ENCODE results near the gene RNMT.
"Not testable (repeated sequence)": the region's sequence is repeated elsewhere in the genome, so short reads cannot be mapped to it uniquely, and the experiment has no call there.

Gene RNMT

GRCh38 chr18:13726232-13726971 is at the start of gene RNMT, which contains the start of gene FAM210A:
RNMT (plus strand) TSS chr18:13726673; CDS start chr18:13731518, 4,845 bp downstream.
FAM210A (minus strand) TSS chr18:13726558; CDS start chr18:13682077, 44,481 bp downstream.
- peak; percentile 86 for DNase-seq (ENCODE audit: low spot score)

- not testable (repeated sequence) for DNase-seq (ENCODE audit: low spot score)
Observed at GRCh38 chr18:13677350-13677749, 49.1 kb upstream of the RNMT start.

GRCh38 chr18:13680612-13681011 is 45.9 kb upstream of the RNMT start:
- peak; percentile 40 for DNase-seq (ENCODE audit: low spot score)

GRCh38 chr18:13681701-13682100 is 44.8 kb upstream of the RNMT start:
- DNase-seq (ENCODE audit: low spot score) = no peak

- no peak for DNase-seq (ENCODE audit: low spot score)
Observed at GRCh38 chr18:13684546-13684945, 41.9 kb upstream of the RNMT start.

GRCh38 chr18:13688191-13689136 is 38.0 kb upstream of the RNMT start:
- DNase-seq (ENCODE audit: low spot score) = no peak

GRCh38 chr18:13690060-13690459 is 36.4 kb upstream of the RNMT start:
- DNase-seq (ENCODE audit: low spot score) = not testable (repeated sequence)

- not testable (repeated sequence) for DNase-seq (ENCODE audit: low spot score)
Observed at GRCh38 chr18:13695337-13695736, 31.1 kb upstream of the RNMT start.

- no peak for DNase-seq (ENCODE audit: low spot score)
Observed at GRCh38 chr18:13696961-13697360, 29.5 kb upstream of the RNMT start.

GRCh38 chr18:13700153-13700552 is 26.3 kb upstream of the RNMT start:
- DNase-seq (ENCODE audit: low spot score) = no peak

- DNase-seq (ENCODE audit: low spot score) = no peak
Observed at GRCh38 chr18:13703899-13704298, 22.6 kb upstream of the RNMT start.

- DNase-seq (ENCODE audit: low spot score) = no peak
Observed at GRCh38 chr18:13710414-13710831, 16.1 kb upstream of the RNMT start.

GRCh38 chr18:13712400-13713131 is 13.9 kb upstream of the RNMT start:
- DNase-seq (ENCODE audit: low spot score) = no peak

GRCh38 chr18:13713455-13714055 is 12.9 kb upstream of the RNMT start:
- DNase-seq (ENCODE audit: low spot score) = no peak

GRCh38 chr18:13715330-13715729 is 11.1 kb upstream of the RNMT start:
- no peak for DNase-seq (ENCODE audit: low spot score)

- no peak for DNase-seq (ENCODE audit: low spot score)
Observed at GRCh38 chr18:13716916-13717315, 9.6 kb upstream of the RNMT start.

- no peak for DNase-seq (ENCODE audit: low spot score)
Observed at GRCh38 chr18:13720123-13720522, 6.3 kb upstream of the RNMT start.

- DNase-seq (ENCODE audit: low spot score) = no peak
Observed at GRCh38 chr18:13720847-13721246, 5.6 kb upstream of the RNMT start.

- DNase-seq (ENCODE audit: low spot score) = no peak
Observed at GRCh38 chr18:13725566-13726231, 774 bp upstream of the RNMT start.

- peak; percentile 40 for DNase-seq (ENCODE audit: low spot score)
Observed at GRCh38 chr18:13726972-13727331, 479 bp downstream of the RNMT start.

- no peak for DNase-seq (ENCODE audit: low spot score)
Observed at GRCh38 chr18:13730481-13730880, 4.0 kb downstream of the RNMT start.

Measured in HuH-7 (cell line).